GM19467 (cell line): ENCODE measurements around the gene KIF1A.
"Not testable (repeated sequence)": the region's sequence is repeated elsewhere in the genome, so short reads cannot be mapped to it uniquely, and the experiment has no call there.

Experiments
- ATAC-seq: cut with Tn5 transposase; IDR thresholded peaks from one replicate; pipeline ENCODE4 v1.9.1; 2021; ENCODE audit warnings: mild to moderate bottlenecking, moderate library complexity; ENCODE audit not compliant: unreplicated experiment

The KIF1A gene

DNA sequence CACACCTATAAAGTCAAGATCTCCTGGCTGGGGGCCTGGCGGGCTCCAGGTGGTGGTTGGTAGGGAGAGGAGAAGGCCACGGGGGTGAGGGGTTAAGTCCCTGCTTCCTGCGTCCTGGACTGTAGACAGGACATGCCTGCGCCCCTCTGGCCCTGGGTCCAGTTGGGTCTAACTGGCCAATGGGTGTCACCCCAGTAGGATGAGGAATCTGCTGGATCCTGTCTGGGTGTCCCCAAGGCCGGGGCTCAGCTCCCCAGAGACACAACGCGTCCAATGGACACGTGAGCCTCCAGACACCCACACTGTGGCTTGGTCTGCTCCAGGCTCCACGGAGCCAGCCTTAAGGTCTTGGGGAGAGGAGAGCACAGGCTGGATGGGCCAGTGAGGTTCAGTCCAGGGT, 108.7 kb downstream of the KIF1A start:
- ATAC-seq, result no peak

DNA sequence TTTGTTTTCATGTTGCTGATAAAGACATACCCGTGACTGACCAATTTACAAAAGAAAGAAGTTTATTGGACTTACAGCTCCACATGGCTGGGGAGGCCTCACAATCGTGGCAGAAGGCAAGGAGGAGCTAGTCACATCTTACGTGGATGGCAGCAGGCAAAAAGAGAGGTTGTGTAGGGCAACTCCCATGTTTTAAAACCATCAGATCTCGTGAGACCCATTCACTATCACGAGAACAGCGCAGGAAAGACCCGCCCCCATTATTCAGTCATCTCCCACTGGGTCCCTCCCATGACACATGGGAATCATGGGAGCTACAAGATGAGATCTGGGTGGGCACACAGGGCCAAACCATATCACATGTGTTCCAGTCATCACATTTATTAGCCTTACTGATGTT, 111.6 kb downstream of the KIF1A start:
- no peak for ATAC-seq

DNA sequence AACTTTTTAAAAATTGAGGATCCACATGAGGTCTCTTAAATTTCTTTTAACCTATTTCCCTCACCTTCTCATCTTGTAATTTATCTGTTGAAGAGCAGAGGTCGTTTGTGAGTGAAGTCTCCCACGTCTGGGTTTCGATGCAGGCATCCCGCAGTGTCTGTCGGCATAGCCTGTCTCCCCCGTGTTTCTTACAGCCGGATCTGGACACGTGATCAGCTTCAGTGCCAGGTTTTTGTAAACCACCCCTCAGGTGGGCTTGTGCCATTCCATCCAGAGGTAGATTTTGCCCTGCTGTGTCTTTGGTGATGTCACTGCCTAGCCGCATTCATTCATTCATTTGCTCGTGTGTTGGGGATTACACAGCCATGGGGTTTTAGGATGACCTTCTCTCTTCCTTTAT, 112.2 kb downstream of the KIF1A start:
- no peak for ATAC-seq

DNA sequence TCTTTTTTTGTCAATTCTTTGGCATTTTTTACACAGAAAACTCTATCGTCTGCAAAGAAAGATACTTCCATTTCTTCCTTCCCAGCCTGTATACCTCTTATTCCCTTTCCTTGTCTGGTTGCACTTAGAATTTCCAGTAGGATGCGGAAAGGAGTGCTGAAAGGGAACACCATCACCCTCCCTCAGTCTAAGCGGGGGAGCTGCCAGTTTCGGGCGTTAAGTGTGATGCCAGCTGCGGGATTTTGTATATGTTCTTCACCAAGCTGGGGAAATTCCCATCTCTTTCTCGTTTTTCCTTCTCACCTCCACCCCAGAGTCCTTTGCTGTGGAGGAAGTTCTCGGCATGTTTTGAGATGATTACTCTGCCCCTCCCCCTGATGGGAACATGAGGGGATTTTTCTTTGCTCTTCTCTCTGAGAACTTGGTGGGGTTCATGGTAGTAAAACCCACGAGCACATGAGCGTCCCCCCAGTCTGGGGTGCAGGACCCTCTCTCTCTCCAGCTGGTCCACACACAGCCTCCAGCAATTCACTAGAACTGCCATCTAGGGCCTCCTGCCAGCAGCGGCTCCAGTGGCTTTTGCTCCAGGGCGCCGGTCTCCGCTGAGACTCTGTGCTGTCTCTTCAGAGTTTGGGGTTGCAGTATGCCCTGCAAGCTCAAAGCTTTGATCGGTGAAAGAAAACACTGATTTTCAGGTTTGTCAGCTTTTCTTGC, 112.8 kb downstream of the KIF1A start:
- no peak for ATAC-seq

DNA sequence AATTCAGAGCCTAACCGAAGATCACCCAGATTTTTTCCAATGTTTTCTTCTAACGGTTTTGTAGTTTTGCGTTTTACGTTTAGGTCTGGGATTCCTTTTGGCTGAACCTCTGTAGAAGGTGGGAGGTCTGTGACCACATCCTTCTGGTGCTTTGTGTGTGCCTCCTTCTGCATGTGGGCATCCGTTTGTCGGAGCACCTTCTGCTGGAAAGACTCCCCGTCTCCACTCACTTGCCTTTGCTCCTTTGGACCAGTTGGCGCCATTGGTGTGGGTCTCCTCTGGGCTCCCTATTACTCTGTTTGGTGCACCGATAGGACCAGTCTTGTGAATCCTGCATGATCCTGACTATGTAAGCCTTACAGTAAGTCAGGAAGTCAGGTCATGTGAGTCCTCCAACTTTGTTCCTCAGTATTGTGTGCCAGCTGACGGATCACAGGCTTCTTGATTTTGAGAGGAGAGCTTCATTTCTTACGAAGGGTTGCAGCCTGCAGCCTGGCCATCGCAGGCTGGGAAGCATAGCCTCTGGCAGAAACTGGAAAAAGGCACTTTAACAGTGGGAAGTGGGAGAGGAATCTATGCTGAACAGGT, 114.7 kb downstream of the KIF1A start:
- no peak for ATAC-seq

DNA sequence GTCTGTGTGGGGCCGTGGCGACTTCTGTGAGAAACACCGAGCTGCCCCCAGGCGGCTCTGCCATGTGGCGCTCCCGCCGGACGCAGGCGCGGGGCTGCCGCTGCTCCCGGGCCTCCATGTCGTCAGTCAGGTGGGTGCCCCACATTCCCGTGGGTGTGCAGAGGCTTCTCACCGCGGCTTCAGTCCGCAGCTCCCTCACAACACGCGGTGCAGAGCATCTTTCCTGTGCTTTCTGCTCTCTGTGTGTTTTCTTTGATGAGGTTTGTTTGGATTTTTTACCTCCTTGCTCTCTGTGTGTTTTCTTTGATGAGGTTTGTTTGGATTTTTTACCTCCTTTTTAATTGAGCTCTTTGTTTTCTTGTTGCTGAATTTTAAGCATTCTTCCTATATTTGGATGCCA, 115.4 kb downstream of the KIF1A start:
- ATAC-seq, result no peak

DNA sequence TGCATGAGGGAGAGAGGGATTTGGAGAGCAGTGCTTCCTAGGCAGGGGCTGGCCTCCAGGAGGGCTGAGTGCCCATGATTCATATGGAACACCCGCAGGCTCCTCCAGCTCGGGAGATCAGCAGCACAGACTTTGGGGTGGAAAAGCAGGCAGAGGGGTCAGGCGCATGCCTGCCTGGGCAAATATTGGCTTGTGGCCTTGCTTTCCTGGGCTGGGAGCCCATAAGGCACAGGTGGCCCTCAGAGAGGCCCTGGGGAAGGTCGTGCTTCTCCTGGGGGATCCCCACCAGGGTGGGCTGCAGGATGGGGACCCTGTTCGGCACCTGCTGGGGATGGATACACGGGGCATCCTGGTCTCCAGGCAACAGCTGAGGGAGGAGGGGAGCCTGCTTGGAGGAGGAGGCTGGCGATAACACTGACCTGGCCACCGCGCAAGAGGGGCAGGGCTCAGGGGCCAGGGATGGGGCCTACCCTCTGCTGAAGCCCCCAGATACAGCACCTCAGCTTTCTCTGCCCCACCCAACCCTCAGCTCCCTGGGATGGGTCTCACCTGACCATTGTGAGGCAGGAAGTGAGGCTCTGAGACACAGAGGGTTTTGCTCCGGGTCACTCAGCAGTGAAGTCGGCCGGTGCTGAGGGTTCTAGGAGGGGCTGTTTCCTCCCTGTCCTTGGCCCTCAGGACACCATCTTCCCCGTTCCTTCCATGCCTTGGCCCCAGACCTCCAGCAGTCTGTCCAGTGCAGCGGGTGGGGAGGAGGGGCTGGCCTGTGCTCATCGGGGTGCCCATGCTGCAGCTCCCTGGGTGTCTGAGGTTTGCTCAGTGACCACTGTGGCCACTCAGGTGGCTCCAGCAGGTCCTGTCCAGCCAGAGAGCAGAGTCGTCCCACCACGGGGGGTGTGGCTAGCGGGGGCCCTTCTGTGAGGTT, 116.3 kb downstream of the KIF1A start:
- no peak for ATAC-seq

DNA sequence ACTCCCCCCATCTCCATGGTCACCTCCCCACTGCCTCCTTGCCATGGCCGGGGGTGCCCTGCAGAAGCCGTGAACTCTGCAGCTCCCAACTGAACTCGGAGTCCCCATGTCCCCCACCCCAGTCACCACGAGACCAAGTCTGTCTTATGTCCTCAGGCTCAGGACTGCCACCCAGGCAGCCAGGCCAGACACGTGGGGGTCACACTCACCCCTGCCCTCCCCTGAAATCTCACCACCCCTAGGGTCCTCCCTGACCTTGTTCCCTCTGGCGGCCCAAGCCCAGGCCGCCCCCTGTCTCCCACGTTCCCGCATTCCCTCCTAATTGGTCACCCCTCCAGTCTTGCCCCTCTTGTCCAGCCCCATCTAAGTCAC, 117.4 kb downstream of the KIF1A start:
- ATAC-seq, result no peak

DNA sequence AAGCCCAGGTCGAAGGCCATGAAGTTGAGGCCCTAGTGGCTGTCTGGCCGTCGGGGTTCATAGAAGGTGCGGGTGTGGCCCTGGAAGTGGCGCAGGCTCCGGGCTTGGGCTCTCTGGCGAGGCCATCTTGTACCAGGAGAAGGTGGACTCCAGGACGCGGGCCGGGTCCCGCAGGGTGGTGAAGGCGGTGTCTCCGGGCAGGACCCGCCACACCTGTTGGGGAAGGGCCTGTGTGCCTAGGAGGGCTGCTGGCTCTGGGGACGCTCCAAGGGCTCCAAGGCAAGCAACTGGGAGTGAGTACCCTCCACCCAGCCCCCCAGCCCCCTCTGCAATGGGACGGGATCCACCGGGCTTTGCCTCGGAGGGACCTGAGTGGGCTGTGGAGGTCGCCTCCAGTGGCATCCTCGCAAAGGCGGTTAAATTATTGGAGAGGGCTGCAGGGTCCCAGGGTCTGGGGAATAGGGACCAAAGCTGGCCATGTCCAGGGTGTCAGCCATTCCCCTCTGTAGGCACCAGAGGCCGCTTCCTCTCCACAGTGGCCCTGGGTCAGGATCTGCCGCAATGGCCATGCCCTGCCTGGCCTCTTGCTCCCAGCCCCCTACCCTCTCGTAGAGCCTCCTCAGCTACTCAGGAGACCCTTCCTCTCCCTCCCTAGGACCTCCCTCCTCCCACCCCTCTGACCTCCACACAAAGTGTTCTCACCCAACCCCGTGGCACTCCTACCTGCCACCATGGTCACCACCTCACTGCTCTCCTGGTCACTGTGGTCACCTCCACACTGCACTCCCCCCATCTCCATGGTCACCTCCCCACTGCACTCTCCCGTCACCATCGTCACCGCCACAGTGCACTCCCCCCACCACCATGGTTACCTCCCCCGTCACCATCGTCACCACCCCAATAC, 118.0 kb downstream of the KIF1A start:
- no peak for ATAC-seq

DNA sequence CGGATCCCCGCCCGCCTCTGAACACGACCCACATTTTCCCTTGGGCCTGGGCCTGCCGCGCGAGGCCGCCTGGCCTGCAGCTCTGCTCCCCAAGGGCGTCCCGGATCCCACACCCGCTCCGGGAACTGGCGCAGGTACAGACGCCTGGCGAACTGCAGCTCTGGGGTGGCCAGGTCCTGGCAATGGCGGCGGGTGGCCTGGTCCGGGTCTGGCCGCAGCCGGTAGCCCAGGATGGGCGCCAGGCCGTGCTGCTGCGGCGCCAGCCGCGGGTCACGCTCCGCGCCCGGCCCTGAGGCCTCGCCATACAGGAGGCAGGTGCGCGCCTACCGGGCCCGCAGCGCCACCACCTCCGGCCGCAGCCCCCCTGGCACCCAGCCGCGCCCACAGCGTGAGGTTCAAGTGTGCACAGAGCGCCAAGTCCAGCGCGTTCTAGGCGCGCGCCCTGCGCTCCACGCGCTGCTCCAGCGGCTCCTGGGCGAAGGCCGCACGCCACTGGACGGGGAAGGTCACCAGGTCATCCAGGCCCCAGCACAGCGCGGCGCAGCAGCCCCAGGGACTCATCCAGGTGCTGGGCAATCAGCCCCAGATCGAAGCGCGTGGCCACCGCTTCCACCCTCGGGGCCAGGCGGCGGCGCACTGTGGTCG, 118.8 kb downstream of the KIF1A start:
- no peak for ATAC-seq

DNA sequence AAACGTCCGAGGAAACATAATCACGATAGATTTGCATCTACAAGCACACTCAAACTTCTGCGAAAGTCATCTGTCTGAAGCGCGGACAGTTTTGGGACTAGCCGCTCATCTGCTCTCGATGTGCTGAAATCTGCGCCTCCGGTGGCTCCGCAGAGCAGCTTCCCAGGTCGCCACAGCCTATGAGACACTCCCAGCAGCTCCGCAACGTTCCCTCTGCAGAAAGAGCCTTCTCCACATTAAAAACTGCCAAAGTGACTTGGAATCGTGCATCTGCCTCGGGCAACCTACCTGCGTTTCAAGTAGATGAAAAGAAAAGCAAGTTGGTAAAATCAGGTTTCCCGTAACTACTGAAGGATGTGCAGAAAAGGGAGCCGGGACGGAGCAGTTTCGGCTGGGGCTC, 119.4 kb downstream of the KIF1A start:
- not testable (repeated sequence) for ATAC-seq

DNA sequence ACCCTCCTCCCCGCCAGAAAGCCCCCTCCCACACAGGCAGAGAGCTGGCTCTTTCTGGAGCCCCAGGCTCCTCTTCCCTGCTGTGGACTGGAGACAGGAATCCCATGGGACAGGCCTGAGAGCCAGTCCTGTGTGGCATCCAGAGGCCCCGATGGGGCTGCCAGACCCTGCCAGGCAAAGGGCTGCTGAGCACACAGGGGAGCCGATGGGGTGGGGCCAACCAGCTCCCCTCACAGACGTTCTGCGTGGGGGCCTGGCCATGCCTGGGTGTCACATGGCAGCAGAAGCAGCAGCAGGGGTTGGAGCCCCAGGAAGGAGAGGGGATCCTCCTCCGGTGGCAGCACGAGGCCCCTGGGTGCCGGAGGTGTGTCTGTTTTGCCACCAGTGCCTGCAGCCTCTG, 120.2 kb downstream of the KIF1A start:
- not testable (repeated sequence) for ATAC-seq

DNA sequence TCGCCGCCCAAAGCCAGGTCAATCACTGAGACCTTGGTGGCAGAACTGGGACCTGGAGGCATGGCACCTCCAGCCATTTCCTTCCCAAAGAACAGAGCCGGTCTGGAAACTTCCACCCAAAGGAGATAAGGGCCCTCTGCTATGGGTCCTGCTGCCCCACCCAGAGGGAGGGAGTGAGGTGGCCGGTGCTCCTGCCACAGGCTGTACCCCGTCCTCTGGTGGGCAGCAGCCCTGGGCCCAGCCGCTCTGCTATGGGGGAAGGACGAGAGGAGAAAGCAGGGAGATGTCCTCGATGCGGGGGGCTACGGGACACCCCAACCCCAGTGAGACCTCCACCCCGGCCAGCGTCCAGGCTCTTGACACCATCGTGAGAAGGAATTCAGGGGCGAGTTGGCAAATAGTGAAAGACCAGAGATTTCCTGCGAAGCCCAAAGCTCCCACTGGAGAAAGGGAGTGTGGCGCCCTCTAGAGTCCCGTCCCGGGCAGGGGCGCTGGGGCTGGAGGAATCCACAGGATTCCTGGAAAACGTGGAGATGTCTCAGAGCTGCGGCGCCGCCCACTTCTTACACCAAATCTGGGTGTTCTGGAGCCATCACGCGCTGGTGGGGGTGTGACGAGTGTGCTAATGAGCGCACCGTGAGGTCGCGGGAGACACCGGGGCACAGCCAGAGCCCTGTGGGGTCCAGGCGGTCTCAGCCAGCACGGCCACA, 121.0 kb downstream of the KIF1A start:
- ATAC-seq, result not testable (repeated sequence)

DNA sequence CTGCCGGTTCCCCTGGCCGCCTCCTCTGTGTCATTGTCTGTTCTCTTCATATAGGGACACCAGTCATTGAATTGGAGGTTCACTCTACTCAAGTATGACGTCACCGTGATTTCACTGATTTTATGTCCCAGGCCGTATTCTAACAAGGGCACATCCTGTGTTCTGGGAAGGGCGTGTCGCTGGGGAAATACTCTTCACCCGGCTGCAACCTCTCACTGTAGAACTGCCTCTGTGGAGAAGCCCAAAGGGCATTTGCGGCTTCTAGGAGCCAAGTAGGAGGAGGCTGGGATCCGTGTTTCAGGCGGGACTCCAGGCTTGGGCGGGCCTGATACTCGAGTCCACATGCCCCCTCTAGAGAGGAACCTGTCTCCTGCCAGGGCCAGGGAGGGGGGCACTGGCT, 123.5 kb downstream of the KIF1A start:
- not testable (repeated sequence) for ATAC-seq

DNA sequence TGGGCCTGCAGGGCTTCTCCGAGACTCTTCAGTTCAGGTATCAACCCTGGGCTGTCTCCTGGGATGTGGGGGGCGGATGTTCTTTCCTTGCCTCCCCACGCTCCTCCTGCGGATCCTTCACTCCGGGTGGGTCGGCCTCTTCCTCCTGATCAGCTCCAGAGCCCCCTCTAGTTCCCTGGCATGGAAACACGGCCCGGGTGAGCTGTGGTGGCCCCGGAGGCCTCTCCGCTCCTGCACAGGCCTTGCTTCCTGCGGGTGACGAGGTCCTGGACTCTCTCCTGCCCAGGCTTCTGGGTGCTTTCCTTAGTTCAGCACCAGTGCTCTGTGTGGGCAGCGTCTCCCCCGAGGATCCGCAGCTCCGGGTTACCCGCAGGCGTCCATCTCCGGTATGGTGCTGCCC, 124.4 kb downstream of the KIF1A start:
- ATAC-seq, result not testable (repeated sequence)

DNA sequence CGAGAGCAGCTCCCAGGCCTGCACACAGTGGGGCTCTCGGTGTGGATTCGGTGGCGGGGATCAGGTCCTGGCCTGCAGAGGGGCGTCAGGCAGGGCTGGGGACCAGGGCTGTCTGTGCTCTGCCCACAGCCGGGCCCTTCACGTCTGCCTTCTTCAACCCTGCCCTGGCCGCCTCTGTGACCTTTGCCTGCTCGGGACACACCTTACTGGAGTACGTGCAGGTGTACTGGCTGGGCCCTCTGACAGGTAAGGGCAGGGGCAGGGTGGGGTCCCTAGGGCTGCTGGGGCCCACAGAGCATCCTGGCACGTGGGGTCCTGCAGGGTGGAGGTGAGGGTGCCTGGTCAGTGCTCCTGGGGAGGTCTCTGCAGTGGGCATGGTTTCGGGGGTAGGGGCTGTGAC, 125.7 kb downstream of the KIF1A start:
- not testable (repeated sequence) for ATAC-seq

DNA sequence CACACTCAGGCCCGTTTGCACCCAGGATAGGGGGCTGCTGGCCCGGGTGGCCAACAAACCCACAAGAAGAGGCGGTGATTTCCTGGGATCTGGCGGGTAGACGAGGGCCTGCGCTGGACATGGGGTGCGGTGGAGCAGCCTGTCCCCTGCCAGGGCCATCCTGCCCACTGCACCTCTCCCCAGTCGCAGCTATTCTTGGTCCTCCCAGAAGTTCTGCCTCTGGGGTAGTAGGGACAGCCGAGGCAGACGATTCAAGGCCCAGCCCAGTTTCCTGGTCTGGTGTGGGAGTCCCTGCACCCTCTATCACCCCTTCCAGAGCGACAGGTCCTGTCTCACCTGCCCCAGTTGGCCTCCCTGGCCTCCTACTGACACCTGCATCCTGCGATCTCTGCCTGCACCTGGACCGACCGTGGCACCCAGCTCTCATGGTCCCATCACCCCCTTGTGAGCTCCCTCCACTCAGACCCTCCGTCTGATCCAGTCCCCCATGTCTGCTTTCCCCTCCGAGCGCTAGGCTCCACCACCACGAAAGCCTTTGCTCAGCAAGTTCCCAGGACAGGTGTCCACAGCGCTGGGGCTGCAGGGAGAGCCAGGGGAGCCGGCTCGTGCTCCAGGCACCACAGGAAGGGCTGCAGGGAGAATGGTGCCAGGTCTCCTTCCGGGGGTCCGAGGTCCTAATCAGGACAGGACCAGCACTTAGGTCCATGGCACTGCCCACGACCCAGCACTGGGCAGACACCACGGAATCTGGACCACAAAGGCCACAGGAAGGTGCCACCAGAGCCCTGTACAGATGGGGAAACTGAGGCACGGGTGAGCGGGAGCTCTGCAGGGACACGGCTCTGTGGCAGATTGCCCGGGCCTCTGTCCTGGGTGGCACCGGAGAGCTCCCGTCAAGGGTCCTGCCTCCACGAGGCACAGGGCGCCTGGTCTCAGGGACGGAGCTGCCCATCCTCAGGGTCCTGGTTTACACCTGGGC, 127.1 kb downstream of the KIF1A start:
- ATAC-seq, result not testable (repeated sequence)

DNA sequence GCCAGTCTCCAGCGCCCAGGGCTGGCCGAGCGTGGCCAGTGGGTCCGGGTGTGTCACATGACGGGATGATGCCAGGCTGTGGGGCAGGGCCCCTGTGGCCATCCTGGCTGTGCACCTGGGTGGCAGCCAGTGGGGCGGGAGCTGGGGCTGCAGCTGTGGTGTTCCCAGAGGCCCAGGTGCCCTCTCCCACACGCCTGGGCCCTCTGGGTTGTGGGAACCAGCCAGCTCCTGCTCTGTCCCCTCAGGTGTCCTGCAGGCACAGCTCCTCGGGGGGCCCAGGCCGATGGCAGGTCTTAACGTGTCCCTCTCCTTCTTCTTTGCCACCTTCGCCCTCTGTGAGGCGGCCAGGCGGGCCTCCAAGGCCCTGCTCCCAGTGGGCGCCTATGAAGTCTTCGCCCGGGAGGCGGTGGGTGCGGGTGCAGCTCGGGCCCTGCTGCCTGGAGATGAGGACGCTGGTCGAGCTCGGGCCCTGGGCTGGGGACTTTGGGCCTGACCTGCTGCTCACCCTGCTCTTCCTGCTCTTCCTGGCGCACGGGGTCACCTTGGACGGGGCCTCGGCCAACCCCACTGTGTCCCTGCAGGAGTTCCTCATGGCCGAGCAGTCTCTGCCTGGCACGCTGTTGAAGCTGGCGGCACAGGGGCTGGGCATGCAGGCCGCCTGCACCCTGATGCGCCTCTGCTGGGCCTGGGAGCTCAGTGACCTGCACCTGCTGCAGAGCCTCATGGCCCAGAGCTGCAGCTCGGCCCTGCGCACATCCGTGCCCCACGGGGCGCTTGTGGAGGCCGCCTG, 128.2 kb downstream of the KIF1A start, which contains the start of gene AQP12A:
Gene AQP12A, plus strand, starts transcription at position 236 of the 790 bp plus-strand sequence. Its CDS starts 48 bp downstream, at position 284.
- ATAC-seq, result not testable (repeated sequence)
